ENCODE measurements around the gene NEK1. TPM values are rescaled to one million over a fixed set of nuclear protein-coding genes. Genes with fewer than 3 reads are reported as not detected.

The NEK1 gene
- total RNA-seq, 5 donors from 2014 or later (not counting 1 experiment from before 2014, with no cell fraction given) = 13.4 to 21.9 (median 19.5) TPM

DNA sequence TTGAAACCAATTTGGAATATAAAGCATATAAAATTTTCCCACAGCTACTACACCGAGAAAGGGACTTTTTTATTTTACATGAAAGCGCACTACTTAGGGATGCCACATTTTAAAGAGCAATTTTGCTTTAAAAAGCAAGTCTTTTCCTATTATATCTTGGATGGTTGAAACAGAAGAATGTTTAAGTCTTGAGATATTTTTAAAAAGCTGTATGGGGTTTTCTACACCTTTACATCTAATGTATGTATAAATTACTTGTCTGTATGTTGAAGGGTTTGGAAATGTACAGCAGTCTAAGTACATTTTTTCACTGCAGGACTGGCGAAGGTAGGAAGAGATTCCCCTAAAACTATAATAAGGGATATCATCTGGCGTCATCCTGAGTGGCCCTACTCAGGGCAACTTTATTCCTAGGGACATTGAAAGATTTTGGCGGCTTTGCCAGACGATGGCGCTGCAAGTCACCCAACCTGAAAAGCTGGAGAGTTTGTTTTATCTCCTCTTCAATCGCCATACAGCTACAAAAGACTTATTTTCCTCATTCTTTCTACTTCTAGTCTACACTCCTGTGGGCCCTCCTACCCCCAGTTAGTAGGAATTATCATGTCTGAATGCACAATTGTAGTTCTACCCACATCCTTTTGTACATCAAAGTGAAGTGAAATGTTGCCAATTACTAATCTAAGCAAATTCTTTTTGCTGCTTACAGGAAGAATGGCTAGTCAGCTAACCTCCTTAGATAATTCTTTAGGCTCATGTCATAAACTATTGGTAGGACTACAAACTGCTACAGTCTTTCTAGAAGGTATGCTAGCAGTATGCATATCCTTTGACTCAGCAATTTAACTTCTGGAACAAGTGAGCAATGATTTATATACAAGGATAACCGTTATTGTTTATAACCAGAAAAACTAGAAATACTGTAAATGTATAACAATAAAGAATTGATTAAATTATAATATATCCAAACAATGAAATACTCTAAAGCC lies 782 bp upstream of the NEK1 start:
- WGBS (ENCODE audit: insufficient coverage) = no CpG with 5 or more reads among the region's 9 CpGs
- Mint-ChIP-seq H3K27ac (peak overlapping the region; percentile 99), H3K4me1 (peaks cover 44 to 58% (median 46%) of the 10 kb centered on the region in 3 donors), H3K36me3 (peaks cover 2% of the 10 kb centered on the region), H3K4me3 (peak overlapping the region; percentile 92 to 98 (median 93)), H3K9me3 (no peaks in the 10 kb centered on the region), H3K27me3 (no peaks in the 10 kb centered on the region)
- CTCF ChIA-PET = interaction anchor here (0.6 to 2.4 kb wide), 35 partner anchors 8 to 1296 kb away, joined by 3 to 29 read pairs (median 3); partner anchors contain the start of gene CBR4 (in 1 of the 2)
- ATAC-seq (replicated peaks in 1 of 4) (peak; percentile 25 to 46 (median 40)), DNase-seq (peak; percentile 45 to 84 (median 64))
- peaks cover 19 to 22% of the 10 kb centered on the region in 2 experiments for H3K4me1 ChIP-seq (ENCODE audit: control insufficient read depth in 1 of 2, extremely low read depth in 1 of 2, insufficient read depth in 2 of 2, low read length in 2 of 2)
- no peaks in the 10 kb centered on the region for H3K36me3 ChIP-seq (ENCODE audit: control insufficient read depth in 2 of 2, extremely low read depth in 1 of 2, insufficient read depth in 1 of 2, low read length in 1 of 2)
- H3K9me3 ChIP-seq = no peaks in the 10 kb centered on the region
- peak overlapping the region; percentile 99 for H3K27ac ChIP-seq (ENCODE audit: low read length)
- H3K4me3 ChIP-seq (ENCODE audit: control insufficient read depth in 1 of 2, extremely low read depth in 1 of 2, low read length in 1 of 2) = peak overlapping the region; percentile 47 to 94
- POLR2A ChIA-PET = interaction anchor here (0.5 to 2.5 kb wide), 10 partner anchors 9 to 1299 kb away, joined by 3 to 22 read pairs (median 3); partner anchors contain the start of gene CBR4 (in 1 of the 2)
- no peaks in the 10 kb centered on the region for H3K27me3 ChIP-seq (replicated peaks in 1 of 2; ENCODE audit: control insufficient read depth in 2 of 2, extremely low read depth in 1 of 2, insufficient read depth in 2 of 2, low read length in 1 of 2)

DNA sequence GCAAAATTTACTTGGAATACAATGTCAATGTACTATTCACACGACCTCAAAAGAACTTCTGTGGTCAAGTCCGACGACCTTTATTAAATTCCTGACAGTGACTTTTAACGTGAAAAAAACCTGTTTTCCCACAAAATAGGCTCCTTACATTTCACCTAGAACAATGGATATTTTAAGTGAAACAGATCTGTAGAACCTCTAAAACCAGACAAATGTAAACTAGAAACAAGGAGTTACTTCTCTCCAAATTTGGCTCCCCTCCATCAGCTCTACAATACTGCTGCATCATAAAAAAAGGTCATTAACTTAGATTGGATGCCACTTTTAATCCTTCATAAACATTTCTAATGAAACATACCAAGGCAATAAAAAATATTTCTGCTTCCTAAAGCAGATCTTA lies 1.2 kb downstream of the NEK1 start:
- ATAC-seq (replicated peaks in 1 of 4) = no peak
- peak overlapping the region in 1 of 2 donors; percentile 46 for H3K27ac Mint-ChIP-seq
- Histone ChIP-seq H3K36me3 (ENCODE audit: control insufficient read depth in 2 of 2, extremely low read depth in 1 of 2, insufficient read depth in 1 of 2, low read length in 1 of 2) (no peaks in the 10 kb centered on the region), H3K27me3 (replicated peaks in 1 of 2; ENCODE audit: control insufficient read depth in 2 of 2, extremely low read depth in 1 of 2, insufficient read depth in 2 of 2, low read length in 1 of 2) (no peaks in the 10 kb centered on the region), H3K9me3 (no peaks in the 10 kb centered on the region), H3K27ac (ENCODE audit: low read length) (no peak overlapping the region), H3K4me1 (ENCODE audit: control insufficient read depth in 1 of 2, extremely low read depth in 1 of 2, insufficient read depth in 2 of 2, low read length in 2 of 2) (peaks cover 11 to 18% of the 10 kb centered on the region in 2 experiments), H3K4me3 (ENCODE audit: control insufficient read depth in 1 of 2, extremely low read depth in 1 of 2, low read length in 1 of 2) (no peak overlapping the region)
- no peak for DNase-seq
- peak overlapping the region; percentile 92 to 98 (median 93) for H3K4me3 Mint-ChIP-seq
- H3K27me3 Mint-ChIP-seq = no peaks in the 10 kb centered on the region
- no peaks in the 10 kb centered on the region for H3K9me3 Mint-ChIP-seq
- H3K4me1 Mint-ChIP-seq = peaks cover 48 to 60% (median 54%) of the 10 kb centered on the region in 3 donors
- CTCF ChIA-PET = interaction anchor here in 1 of 2 donors (0.9 kb wide), 1 partner anchor 199 kb away, joined by 3 read pairs; no protein-coding TSS in a partner anchor
- WGBS (ENCODE audit: insufficient coverage) = no CpG with 5 or more reads among the region's 4 CpGs
- POLR2A ChIA-PET = interaction anchor here (0.6 to 2.0 kb wide), 5 partner anchors 8 to 1319 kb away, joined by 3 to 11 read pairs (median 3); no protein-coding TSS in a partner anchor
- H3K36me3 Mint-ChIP-seq = peaks cover 15% of the 10 kb centered on the region

DNA sequence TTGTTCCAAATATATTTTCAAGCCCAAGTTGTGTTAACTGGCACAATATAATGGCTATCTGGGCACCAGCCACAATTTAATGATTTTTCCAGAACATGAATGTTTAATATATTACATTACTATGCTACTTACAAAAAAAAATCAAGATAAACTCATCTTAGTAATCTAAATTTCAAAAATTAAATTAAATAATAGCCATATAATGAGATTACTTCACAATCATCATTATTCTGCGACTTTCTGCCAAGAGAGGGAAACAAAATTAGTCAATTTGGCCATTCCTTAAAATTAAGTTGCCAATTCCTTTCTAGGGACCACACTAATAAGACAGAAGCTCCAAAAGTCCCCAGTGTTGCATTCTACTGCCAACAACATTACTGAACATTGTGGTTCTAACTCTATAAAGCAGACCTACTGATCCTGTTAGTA lies 7.5 kb downstream of the NEK1 start:
- Histone ChIP-seq H3K27me3 (replicated peaks in 1 of 2; ENCODE audit: control insufficient read depth in 2 of 2, extremely low read depth in 1 of 2, insufficient read depth in 2 of 2, low read length in 1 of 2) (no peaks in the 10 kb centered on the region), H3K27ac (ENCODE audit: low read length) (no peak overlapping the region), H3K36me3 (ENCODE audit: control insufficient read depth in 2 of 2, extremely low read depth in 1 of 2, insufficient read depth in 1 of 2, low read length in 1 of 2) (peaks cover 0 to 11% of the 10 kb centered on the region in 2 donors), H3K9me3 (no peaks in the 10 kb centered on the region), H3K4me3 (ENCODE audit: control insufficient read depth in 1 of 2, extremely low read depth in 1 of 2, low read length in 1 of 2) (no peak overlapping the region), H3K4me1 (ENCODE audit: control insufficient read depth in 1 of 2, extremely low read depth in 1 of 2, insufficient read depth in 2 of 2, low read length in 2 of 2) (peaks cover under 1 to 3% of the 10 kb centered on the region in 2 experiments)
- Mint-ChIP-seq H3K27ac (peak overlapping the region; percentile 23 to 27), H3K36me3 (peaks cover 31% of the 10 kb centered on the region), H3K4me1 (peaks cover 30 to 35% (median 34%) of the 10 kb centered on the region in 3 donors), H3K27me3 (no peaks in the 10 kb centered on the region), H3K9me3 (no peaks in the 10 kb centered on the region), H3K4me3 (no peak overlapping the region)
- POLR2A ChIA-PET = interaction anchor here in 1 of 2 donors (0.6 kb wide), 1 partner anchor 12 kb away, joined by 3 read pairs; no protein-coding TSS in a partner anchor
- CTCF ChIA-PET = no interaction called here
- WGBS (ENCODE audit: insufficient coverage) = 100% methylated on average over 1 of the region's 1 CpG
- no peak for DNase-seq
- ATAC-seq (replicated peaks in 1 of 4) = no peak

DNA sequence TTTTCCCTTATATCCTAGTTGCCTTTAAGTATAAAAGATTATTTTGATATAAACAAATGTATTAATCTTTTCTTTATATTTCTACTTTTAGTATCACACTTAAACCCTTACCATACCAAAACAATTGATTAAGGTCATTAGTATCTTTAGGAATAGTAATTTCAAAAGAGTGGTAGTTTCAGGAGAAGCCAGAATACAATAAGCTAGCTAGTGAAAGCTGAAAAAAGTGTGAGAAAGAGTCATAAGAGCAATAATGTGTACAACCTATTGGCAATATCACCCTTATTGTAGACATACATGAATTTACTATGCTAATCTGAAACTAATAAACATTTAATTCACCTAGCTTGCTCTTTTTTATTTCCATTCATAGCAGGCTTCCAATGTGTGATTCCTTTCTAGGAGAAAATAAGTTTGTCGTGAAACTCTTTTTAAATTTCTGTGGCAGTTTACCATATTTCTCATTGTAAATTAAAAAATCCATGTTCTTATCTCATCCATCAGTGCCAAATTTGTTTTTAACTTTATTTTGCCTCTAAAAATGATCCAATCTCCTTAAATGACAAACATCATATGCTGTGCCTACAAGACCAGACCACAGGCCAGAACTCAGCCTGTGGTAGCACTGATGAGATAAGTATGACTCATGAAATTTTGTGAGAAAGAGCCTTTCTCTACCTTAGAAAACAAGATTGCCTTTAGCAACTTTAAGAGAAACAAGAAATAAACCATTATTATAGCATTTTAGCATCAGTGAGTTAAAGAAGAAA lies 8.1 kb downstream of the NEK1 start:
- H3K4me1 Mint-ChIP-seq = peaks cover 29 to 35% (median 32%) of the 10 kb centered on the region in 3 donors
- H3K9me3 Mint-ChIP-seq = no peaks in the 10 kb centered on the region
- peak overlapping the region in 1 of 2 donors; percentile 24 for H3K27ac Mint-ChIP-seq
- ChIA-PET CTCF (interaction anchor here (0.7 to 1.6 kb wide), 3 partner anchors 9 to 54 kb away, joined by 3 to 9 read pairs (median 5); no protein-coding TSS in a partner anchor), POLR2A (no interaction called here)
- H3K27me3 ChIP-seq (replicated peaks in 1 of 2; ENCODE audit: control insufficient read depth in 2 of 2, extremely low read depth in 1 of 2, insufficient read depth in 2 of 2, low read length in 1 of 2) = no peaks in the 10 kb centered on the region
- H3K4me3 ChIP-seq (ENCODE audit: control insufficient read depth in 1 of 2, extremely low read depth in 1 of 2, low read length in 1 of 2) = no peak overlapping the region
- no peaks in the 10 kb centered on the region for H3K27me3 Mint-ChIP-seq
- no peaks in the 10 kb centered on the region for H3K9me3 ChIP-seq
- ATAC-seq (replicated peaks in 1 of 4) (peak in 3 of 4 experiments; percentile 61 to 72 (median 66)), DNase-seq (no peak)
- WGBS (ENCODE audit: insufficient coverage) = no CpG with 5 or more reads among the region's 1 CpG
- H3K4me3 Mint-ChIP-seq = no peak overlapping the region
- no peak overlapping the region for H3K27ac ChIP-seq (ENCODE audit: low read length)
- peaks cover 0 to 12% of the 10 kb centered on the region in 2 donors for H3K36me3 ChIP-seq (ENCODE audit: control insufficient read depth in 2 of 2, extremely low read depth in 1 of 2, insufficient read depth in 1 of 2, low read length in 1 of 2)
- H3K36me3 Mint-ChIP-seq = peaks cover 33% of the 10 kb centered on the region
- H3K4me1 ChIP-seq (ENCODE audit: control insufficient read depth in 1 of 2, extremely low read depth in 1 of 2, insufficient read depth in 2 of 2, low read length in 2 of 2) = peaks cover 0 to 3% of the 10 kb centered on the region in 2 experiments

DNA sequence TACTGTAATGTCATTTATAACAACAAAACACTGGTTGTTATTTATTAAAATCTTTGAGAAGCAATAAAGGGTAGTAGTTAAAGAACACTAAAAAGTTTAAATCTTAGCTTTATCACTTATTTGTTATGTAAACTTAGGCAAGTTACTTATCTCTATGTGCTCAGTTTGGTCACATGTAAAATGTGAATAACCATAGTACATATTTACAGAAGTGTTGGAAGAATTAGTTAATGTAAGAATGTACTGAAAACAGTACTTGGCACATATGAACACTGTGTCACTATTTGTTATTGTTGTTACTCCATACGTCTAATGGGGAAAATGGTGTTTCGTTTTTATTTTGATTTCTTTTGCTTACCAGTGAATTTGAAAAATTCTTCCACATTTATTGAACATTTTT lies 9.1 kb downstream of the NEK1 start:
- Histone ChIP-seq H3K4me3 (ENCODE audit: control insufficient read depth in 1 of 2, extremely low read depth in 1 of 2, low read length in 1 of 2) (no peak overlapping the region), H3K27ac (ENCODE audit: low read length) (no peak overlapping the region), H3K36me3 (ENCODE audit: control insufficient read depth in 2 of 2, extremely low read depth in 1 of 2, insufficient read depth in 1 of 2, low read length in 1 of 2) (peaks cover 0 to 12% of the 10 kb centered on the region in 2 donors), H3K9me3 (no peaks in the 10 kb centered on the region), H3K4me1 (ENCODE audit: control insufficient read depth in 1 of 2, extremely low read depth in 1 of 2, insufficient read depth in 2 of 2, low read length in 2 of 2) (peaks cover 0 to 3% of the 10 kb centered on the region in 2 experiments), H3K27me3 (replicated peaks in 1 of 2; ENCODE audit: control insufficient read depth in 2 of 2, extremely low read depth in 1 of 2, insufficient read depth in 2 of 2, low read length in 1 of 2) (no peaks in the 10 kb centered on the region)
- Mint-ChIP-seq H3K27me3 (no peaks in the 10 kb centered on the region), H3K4me1 (peaks cover 29 to 31% (median 30%) of the 10 kb centered on the region in 3 donors), H3K9me3 (no peaks in the 10 kb centered on the region), H3K27ac (no peak overlapping the region), H3K36me3 (peaks cover 38% of the 10 kb centered on the region), H3K4me3 (no peak overlapping the region)
- no peak for DNase-seq
- CTCF ChIA-PET = interaction anchor here (0.6 to 1.6 kb wide), 4 partner anchors 10 to 55 kb away, joined by 3 to 9 read pairs (median 4); no protein-coding TSS in a partner anchor
- WGBS (ENCODE audit: insufficient coverage) = no CpG with 5 or more reads among the region's 2 CpGs
- ATAC-seq (replicated peaks in 1 of 4) = no peak
- POLR2A ChIA-PET = no interaction called here
